Activated CD4-positive, CD25-positive, alpha-beta regulatory T cell treated with anti-CD3 and anti-CD28 coated beads, Interleukin-2, amount 50 U/mL, for 16 hours (primary cell): ENCODE data around the gene ACCSL.

ENCODE experiments used
- DNase-seq: peaks from one replicate; pipeline ENCODE4 v3.0.0-alpha.2; 2020; ENCODE audit warnings: low read depth, low spot score

ACCSL gene

DNA sequence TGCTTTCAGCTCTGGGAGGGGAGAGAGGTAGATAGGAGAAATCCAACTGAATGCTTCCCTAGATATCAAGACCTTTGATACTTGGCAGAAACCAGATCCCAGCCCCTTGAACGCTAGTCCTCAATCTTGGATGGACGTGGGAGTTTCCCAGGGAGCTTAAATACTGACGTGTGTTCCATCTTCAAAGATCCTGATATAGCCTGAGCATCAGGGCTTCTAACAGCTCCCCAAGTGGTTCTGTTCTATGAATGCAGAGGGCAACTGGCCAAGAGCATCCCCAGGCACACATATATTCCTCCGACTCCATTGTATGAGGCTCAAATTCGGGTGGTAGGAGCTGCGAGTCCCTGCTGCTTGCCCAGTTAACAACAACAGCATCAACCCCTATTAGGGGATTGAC, 9.6 kb downstream of the ACCSL start:
- no peak for DNase-seq

DNA sequence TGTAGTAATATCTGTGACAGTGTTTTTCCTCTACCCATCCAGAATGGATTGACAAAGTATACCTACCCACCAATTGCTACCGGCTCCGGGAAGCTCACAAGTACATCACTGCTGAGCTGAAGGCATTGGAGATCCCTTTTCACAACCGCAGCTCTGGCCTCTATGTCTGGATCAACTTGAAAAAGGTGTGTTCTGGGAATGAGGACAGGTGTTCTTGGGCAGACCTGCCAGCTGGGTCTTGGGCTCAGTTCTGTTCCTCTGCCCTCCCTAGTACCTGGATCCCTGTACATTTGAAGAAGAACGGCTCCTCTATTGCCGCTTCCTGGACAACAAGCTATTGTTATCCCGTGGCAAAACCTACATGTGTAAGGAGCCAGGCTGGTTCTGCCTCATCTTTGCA, 10.5 kb downstream of the ACCSL start:
- DNase-seq = no peak

DNA sequence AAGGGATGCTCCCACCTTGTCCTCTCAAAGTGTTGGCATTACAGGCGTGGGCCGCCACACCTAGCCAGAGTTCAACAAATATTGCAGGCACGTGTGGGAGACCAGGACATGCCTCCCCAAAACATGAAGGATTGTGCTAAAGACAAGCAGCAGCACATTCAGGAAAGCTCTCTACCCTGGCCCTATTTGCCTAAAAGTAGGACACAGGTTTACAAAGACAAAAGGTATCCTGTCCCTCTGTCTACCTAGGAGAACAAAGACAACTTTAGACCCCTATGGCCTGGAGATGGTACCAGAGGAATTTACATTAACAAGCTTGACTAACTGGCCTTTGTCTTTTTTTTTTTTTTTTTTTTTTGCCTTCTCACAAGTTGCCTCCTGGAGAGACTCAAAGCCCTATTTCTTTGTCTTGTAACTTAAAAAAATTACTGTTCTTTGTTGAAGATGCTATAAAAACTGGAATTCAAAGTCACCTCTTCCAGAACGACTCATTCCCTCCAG, 17.4 kb downstream of the ACCSL start:
- no peak for DNase-seq

DNA sequence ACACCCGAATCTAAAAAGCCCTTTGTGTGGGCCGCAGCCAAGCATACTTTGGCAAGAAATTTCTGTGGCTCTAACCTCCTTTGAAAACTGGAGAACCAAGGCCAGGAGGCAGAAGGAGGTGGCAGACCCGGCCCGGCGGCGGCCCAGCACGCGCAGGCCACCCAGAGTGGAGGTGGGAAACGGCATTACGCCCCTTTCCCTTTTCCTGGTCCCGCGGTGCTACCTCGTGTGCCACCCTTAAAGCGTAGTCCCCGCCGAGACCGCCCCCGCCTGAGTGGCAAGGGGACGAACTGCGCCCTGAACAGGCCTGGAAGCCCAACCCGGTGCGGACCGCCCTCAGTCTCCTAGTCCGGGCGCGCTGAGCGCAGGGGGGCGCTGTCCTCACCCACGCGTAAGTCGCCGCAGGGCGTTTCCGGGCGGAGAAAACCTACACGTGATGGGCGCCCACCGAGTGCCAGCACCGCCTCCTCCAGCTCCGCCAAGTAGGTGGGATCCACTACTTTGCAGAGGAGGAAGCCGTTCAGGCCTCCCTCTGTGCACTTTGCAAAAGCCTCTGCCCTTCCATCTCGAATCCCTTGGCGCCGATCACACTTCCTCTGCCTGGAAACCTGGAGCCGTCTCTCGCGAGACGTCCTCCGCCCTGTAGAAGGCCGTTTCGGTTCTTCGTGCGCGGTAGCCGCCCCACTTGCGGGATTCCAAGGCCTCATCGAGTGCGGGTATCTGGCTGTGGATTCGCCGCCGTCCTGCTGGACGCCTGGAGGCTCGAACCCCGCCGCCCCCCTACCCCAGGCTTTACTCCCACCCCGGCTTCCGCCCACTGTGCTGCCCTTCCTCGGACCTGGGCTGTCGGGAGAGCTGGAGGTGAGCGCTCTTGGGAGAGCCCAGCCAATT, 18.3 kb downstream of the ACCSL start, which contains the start of gene ACCS:
ACCS (plus strand) TSS at position 430 of the 891 bp plus-strand sequence. CDS start 1,358 bp downstream, outside the sequence.
- peak; percentile 77 for DNase-seq

DNA sequence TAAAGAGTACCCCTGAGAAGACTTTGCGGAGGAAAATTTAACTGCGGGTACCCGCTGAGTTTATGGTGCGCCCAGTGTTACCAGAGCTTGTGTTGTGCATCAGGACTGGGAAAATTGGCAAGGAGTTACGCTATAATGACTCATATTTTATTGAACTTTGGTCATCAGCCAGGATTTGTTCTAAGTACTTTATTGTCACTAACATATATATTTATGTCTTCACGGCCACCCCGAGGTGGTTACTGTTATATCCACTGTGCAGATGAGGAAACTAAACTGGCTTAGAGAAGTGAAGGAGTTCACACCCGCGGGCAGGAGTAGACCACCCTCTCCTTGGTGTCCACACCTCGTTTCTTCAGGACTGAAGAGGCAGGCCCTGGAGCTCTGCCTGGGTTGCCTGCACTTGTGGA, 19.0 kb downstream of the ACCSL start:
- DNase-seq = no peak

DNA sequence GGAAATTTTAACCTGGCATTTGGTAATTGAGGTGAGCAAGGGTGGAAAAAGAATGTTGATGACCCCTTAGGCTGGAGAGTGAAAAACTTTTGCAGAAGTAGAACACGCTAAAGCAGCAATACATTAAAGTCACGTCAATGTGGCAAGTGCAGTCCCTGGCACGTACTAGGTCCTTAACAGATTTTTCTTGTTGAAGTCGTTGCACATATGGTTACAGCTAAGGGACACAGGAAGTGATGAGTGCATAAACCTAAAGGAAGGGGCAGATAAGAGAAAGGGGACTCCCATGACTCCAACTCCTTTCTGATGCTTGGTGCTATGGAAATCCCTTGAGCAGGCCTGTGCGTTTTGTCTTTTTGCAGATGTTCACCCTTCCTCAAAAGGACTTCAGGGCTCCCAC, 19.5 kb downstream of the ACCSL start:
- no peak for DNase-seq

DNA sequence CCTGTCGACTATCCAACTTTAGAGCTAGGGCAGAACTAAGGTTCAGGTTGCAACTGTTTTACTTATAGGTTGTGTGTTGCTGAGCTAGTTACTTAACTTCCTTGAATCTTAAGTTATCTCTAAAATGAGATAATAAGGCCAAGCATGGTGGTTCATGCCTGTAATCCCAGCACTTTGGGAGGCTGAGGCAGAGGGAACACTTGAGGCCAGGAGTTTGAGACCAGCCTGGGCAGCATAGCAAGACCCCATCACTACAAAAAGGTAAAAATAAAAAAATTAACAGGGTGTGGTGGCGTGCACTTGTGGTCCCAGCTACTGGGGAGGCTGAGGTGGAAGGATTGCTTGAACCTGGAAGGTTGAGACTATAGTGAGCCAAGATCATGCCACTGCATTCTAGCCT, 20.4 kb downstream of the ACCSL start:
- DNase-seq = no peak

DNA sequence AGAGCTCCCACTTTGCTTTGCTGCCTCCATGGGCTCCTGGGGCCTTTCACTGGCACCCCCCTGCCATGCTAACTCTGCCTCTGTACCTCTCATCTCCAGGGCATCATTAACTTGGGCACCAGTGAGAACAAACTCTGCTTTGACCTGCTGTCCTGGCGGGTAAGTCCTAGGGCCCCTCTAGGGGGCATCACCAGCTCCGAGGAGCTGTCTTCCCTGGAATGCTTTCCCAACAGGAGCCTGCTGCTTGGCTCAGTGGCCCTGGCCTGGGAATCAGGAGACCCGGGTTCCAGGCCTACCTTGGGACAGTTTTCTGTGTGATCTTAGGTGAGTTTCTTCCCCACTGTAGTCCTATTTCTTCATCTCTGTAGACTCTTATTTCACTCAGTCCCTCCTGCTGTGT, 23.4 kb downstream of the ACCSL start:
- DNase-seq = no peak

DNA sequence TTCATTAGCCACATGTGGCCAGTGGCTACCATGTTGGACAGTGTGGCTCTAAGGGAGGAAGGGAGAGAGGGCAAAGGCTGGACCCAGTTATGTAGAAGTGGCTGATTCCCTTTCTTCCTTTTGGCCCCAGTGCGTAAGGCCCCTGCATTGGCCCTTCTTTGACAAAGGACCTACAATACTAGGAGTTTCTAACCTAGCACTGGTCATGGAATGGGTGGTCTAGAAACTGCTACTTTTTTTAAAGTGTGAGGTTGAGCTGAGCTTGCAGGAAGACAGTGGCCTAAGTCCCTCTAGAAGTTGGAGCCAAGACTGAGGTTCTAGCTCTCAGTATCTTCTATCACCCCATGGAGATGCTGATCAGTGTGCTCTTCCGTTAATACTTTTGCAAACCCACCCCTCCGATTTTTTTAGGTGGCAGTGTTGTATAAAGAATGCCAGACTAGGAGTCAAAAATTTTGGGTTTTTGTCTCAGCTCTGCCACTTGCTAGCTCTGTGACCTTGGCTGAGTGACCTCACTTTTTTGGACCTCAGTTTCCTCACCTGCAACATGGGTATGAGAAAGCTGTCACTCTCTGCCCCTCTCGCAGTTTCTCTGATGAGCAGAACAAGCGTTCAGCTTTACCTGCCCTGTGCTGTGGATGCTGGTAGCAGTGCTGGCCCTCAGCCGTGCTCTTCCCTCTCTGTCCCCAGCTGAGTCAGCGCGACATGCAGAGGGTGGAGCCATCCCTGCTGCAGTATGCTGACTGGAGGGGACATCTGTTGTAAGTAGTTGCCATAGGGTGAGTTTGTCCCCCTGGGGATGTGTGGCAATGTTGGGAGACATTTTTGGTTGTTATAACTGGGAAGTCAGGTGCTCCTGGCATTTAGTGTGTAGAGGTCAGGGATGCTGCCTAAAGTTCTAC, 25.2 kb downstream of the ACCSL start:
- DNase-seq = no peak

DNA sequence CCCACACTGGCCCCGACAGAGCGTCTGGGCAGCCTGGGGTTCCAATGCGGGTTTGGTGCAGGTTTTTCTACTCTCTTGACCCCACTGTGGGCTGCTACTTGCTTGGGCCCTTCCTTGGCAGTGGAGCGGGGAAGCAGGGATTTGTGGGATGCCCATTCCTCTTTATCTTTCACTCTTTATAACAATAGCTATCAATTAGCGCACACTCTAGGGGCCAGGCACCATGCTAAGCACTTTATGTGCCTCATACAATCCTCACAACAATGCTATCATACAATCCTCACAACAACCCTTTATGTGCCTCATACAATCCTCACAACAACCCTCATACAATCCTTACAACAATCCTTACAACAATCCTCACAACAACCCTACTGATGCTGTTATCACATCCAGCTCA, 31.0 kb downstream of the ACCSL start:
- DNase-seq = no peak

DNA sequence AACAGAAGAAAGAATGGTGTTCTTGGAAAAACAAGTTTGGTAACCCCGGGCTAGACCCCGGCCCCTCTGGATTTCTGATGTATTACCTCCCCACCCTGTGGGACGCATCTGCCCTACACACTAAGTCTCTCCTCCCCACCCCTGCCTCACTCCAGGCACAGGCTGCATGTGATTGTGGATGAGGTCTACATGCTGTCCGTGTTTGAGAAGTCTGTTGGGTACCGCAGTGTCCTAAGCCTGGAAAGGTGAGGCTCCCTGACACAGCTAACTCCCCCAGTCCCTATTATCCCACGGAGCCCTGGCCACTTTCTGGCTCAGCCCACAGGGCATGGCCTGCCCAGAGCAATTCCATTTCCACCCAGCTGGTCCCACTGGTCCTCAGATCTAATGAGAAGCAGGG, 31.6 kb downstream of the ACCSL start:
- no peak for DNase-seq

DNA sequence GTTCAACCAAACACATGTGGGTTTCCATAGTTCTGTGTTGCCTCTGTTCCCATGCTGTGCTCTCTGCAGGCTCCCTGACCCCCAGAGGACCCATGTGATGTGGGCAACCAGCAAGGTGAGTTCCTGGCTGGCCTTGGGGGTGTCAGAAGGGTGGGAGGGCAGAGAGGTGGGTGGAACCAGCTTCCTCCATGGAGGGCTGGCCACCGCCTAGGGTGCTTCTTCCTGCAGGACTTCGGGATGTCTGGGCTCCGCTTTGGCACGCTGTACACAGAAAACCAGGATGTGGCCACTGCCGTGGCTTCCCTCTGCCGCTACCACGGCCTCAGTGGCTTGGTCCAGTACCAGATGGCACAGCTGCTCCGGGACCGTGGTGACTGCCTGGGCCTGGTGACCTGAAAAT, 33.2 kb downstream of the ACCSL start:
- DNase-seq = no peak

DNA sequence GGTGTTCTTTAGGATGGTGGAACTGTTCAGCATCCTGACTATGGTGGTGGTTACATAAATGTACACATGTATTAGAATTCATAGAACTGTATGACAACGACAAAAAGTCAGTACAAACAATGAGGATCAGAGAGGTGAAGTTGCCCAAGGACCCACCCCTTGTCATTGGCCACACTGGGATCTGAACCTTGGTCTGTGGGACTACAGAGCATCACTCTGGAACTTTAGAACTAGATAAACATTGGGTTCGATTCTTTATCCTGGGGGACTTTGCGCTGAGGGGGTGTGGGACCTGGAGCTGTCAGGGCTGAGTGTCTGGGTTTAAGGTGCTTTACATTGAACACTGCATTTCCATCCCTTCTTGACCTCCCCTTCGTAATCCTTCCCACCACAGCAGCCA, 34.9 kb downstream of the ACCSL start:
- DNase-seq = no peak

DNA sequence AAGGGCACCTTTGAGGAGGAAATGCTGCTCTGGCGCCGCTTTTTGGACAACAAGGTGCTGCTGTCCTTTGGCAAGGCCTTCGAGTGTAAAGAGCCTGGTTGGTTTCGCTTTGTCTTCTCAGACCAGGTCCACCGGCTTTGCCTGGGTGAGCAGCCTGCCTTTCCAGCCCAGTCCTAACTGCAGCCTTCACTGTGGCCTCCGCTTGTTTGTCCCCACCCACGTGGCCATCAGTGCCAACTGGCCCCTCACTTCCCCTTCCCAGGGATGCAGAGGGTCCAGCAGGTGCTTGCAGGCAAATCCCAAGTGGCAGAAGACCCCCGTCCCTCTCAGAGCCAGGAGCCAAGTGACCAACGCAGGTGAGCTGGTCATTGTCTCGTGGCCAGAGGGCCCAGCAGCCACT, 35.7 kb downstream of the ACCSL start:
- no peak for DNase-seq

DNA sequence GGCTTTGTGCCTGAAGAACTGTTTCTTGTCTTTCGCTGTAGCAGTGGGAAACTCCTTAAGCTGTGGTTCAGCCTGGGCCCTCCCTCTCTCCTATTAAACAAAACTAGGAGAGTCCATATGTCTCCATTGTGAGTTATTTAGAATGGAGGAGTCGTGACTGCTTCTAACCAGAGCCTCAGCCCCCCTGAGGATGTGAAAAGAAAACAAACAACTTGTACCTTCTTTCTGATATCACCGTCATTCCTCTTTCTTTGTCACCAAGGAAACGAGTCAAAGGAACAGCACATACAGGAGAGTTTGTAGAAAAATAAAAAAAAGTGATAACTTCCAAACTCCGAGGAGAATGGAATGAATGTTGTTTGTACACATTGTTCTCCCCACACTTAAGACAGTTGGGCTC, 36.1 kb downstream of the ACCSL start:
- no peak for DNase-seq

DNA sequence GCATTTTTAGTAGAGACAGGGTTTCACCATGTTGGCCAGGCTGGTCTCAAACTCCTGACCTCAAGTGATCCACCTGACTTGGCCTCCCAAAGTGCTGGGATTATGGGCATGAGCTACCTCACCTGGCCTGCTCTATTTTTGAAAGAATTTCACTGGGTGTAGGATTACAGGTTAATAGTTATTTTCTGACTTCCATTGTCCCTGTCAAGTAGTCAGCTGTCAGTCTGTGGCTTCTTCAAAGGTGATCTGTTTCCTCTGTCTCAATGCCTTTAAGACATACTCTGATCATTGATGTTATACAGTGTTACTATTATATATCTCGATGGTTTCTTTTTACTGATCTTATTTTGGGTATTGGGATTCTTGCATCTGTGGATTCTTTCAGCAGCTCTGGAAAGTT, 37.5 kb downstream of the ACCSL start:
- DNase-seq = no peak

DNA sequence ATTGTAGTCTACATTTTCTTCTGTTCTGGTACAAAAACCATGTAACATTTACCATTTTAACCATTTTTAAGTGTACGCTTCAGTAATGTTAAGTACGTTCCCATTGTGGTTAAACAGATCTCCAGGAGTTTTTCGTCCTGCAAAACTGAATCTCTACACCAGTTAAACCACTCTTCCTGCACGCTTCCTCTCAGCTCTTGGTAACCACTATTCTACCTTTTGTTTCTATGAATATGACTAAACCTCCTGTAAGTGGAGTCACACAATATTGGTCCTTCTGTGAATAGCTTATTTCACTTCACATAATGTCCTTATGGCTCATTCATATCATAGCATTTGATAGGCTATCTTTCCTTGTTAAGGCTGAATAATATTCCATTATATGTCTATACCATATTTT, 40.6 kb downstream of the ACCSL start:
- DNase-seq = no peak

DNA sequence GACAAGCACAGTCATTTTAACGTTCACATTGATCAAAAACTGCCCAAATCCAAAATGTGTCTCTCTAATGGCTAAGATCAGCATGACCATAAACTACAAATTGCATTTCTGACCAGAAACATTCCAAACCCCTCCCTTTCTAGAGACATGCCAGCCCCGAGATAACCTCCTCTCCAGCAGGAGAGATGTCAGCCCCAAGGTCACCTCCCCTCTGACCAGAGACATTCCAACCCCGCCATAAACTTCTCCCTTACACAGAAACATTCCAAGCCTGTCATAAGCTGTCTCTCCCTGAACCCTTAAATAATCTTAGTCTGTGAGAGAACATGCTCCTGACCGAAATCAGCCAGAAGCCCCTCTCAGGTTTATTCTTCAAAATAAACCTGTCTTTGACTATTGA, 41.1 kb downstream of the ACCSL start:
- no peak for DNase-seq

DNA sequence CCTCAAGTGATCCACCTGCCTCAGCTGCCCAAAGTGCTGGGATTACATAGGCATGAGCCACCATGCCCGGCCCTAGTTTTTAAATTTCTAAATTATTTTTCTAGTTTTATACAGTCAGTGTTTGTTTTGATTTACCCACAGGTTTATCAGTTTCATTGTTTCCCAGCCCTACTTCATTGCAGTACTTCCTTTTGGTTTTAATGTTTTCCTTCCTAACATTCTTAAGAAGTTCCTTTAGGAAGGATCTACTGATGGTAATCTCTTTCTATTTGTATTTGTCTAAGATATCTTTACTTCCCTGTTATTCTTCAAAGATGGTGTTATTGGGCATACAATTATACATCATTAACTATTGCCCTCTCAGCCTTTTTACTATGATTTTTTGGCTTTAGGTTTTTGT, 42.8 kb downstream of the ACCSL start:
- no peak for DNase-seq

DNA sequence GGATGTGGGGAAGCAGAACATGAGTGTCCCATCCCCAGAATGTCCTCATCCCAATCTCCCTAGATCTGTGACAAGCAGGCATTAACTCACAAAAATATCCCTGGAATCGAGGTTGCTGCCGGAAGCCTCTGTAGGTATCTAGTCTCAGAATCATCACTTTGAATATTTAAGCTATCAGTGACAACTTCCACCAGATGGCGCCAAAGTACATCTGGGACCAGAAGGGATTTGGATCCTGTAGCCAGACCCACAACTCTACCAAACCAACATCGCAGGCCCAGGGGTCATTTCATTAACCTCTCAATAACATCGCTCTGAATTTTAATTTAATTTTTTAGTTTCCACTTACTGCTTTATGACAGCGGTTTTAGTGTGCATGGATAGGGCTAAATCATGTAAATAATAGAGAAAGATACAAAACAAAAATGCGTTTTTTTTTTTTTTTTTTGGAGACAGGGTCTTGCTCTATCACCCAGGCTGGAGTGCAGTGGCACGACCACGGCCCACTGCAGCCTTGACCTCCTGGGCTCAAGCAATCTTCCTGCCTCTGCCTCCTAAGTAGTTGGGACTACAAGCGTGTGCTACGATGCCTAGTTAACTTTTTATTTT, 46.6 kb downstream of the ACCSL start:
- DNase-seq = peak; percentile 70

DNA sequence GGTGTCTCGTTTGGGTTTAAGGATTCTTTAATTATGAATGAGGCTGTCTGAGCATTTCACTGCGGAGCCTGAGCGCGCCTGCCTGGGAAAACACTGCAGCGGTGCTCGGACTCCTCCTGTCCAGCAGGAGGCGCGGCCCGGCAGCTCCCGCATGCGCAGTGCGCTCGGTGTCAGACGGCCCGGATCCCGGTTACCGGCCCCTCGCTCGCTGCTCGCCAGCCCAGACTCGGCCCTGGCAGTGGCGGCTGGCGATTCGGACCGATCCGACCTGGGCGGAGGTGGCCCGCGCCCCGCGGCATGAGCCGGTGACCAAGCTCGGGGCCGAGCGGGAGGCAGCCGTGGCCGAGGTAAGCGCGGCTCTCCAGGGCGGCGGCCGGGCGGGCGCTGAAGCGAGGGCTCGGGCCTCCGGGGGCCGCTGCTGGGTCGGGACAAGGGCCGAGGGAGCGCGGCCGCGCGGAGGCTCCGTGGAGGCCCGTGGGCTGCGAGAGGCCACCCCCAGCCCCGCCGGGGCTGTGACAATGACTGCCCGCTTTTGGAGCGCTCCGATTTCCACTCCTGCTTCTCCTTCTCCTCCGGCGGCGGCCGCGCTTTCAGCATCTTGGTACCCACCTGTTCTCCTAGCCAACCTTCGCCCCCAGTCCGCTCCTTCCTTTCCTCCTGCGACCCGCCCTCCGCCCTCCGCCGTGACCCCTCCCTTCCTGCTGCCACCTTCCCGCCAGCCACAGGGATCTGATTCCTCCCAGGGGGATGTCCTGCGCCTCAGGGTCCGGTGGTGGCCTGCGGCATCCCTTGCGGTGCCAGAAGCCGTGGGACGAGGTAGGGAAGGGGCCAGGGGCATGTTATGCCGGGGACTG, 48.0 kb downstream of the ACCSL start, which contains the start of gene EXT2:
EXT2 (plus strand) TSS at position 173 of the 854 bp plus-strand sequence. CDS start 12,035 bp downstream, outside the sequence.
- DNase-seq = peak; percentile 70
